Gastrocnemius medialis (tissue), 4 donors: ENCODE data around the gene ADAMTS2.

ENCODE experiments used
- CTCF ChIP-seq, 5 experiments: fragments of 450-650 bp in 3 of 5; fragments of 200-600 bp in 2 of 5; sonication (generic) in 2 of 5; IDR thresholded peaks in 4 of 5; conservative IDR thresholded peaks in 1 of 5; 1 replicate in 4 of 5; 2 replicates in 1 of 5; pipeline ENCODE4 v1.5.1; 2016 to 2019; ENCODE audit warnings: antibody characterized with exemption in 5 of 5, mild to moderate bottlenecking in 3 of 5, moderate library complexity in 3 of 5
- POLR2A ChIP-seq, 2 donors: fragments of 450-650 bp; IDR thresholded peaks; one replicate each; pipeline ENCODE4 v1.6.1; 2017; ENCODE audit warnings: antibody characterized with exemption in 2 of 2, mild to moderate bottlenecking in 2 of 2, moderate library complexity in 2 of 2

- TF ChIP-seq CTCF (IDR thresholded peaks at IDR 0.05 in 4 of 5, conservative IDR thresholded peaks at IDR 0.05 in 1 of 5), result no peak
- TF ChIP-seq POLR2A (IDR thresholded peaks at IDR 0.05), result no peak
Measured at GRCh38 chr5:179346875-179347274, 1.6 kb upstream of the ADAMTS2 start.
